H1 (cell line): ENCODE data around the gene ARHGAP42. TPM values are rescaled to one million over a fixed set of nuclear protein-coding genes. Genes with fewer than 3 reads are reported as not detected.

Experiments used
- CTCF ChIA-PET: fragments of 300-600 bp; sonication (Branson Sonifier 250); formaldehyde crosslinking; loops from one replicate; lab custom pipeline; 2021; ENCODE audit not compliant: partially characterized antibody; lab: Charles Lee
- POLR2A ChIA-PET: fragments of 300-600 bp; sonication (Branson Sonifier 250); formaldehyde crosslinking; loops from one replicate; lab custom pipeline; 2021; ENCODE audit warnings: inconsistent platforms; ENCODE audit not compliant: partially characterized antibody; lab: Charles Lee
- DNase-seq, 2 experiments: peaks; one replicate each; pipeline versions ENCODE4 v3.0.0 to v3.0.0-alpha.2; 2010 to 2022; ENCODE audit warnings: low spot score in 2 of 2, low read depth in 1 of 2, mixed read lengths in 1 of 2
- FAIRE-seq: peaks from 2 replicates; lab custom pipeline; 2011; peaks lifted over from hg19 to GRCh38; lab: Jason Lieb, UNC
- H2AFZ ChIP-seq: 2 replicates; pipeline ENCODE4 v1.8.1; 2012; ENCODE audit warnings: low read length, inconsistent platforms
- H2AK5ac ChIP-seq: 2 replicates; pipeline ENCODE4 v1.6.1; 2013; ENCODE audit warnings: low read depth, low read length
- H2BK120ac ChIP-seq: replicated peaks from 2 replicates; pipeline ENCODE3; 2013; ENCODE audit warnings: low read depth, low read length, inconsistent platforms
- H2BK12ac ChIP-seq: 2 replicates; pipeline ENCODE4 v1.6.1; 2013; ENCODE audit warnings: low read depth, low read length
- H2BK15ac ChIP-seq: 2 replicates; pipeline ENCODE4 v1.6.1; 2013; ENCODE audit warnings: low read length
- H2BK20ac ChIP-seq: 2 replicates; pipeline ENCODE4 v1.6.1; 2013; ENCODE audit warnings: low read length
- H2BK5ac ChIP-seq: 2 replicates; pipeline ENCODE4 v1.6.1; 2013; ENCODE audit warnings: low read depth, low read length
- H3K14ac ChIP-seq: 2 replicates; pipeline ENCODE4 v1.6.1; 2013; ENCODE audit warnings: inconsistent platforms; ENCODE audit not compliant: insufficient read length
- H3K18ac ChIP-seq: 2 replicates; pipeline ENCODE4 v1.6.1; 2013; ENCODE audit warnings: low read length; ENCODE audit errors: extremely low read depth
- H3K23ac ChIP-seq: 2 replicates; pipeline ENCODE4 v1.6.1; 2013; ENCODE audit warnings: inconsistent platforms; ENCODE audit not compliant: insufficient read length
- H3K23me2 ChIP-seq: 2 replicates; pipeline ENCODE4 v1.6.1; 2013; ENCODE audit warnings: low read depth, low read length
- H3K27ac ChIP-seq: 2 replicates; pipeline ENCODE4 v1.6.1; 2011; ENCODE audit warnings: low read depth, low read length, inconsistent platforms
- H3K27me3 ChIP-seq, 4 experiments: replicated peaks in 1 of 4; 1 replicate in 1 of 4; 2 replicates in 3 of 4; pipeline versions ENCODE4 v1.6.1 to v1.8.1; 2011 to 2013; ENCODE audit warnings: low read length in 3 of 4, mild to moderate bottlenecking in 3 of 4, inconsistent platforms in 2 of 4, mixed read lengths in 2 of 4, moderate library complexity in 1 of 4; ENCODE audit not compliant: control insufficient read depth in 3 of 4, insufficient read depth in 3 of 4; ENCODE audit errors: extremely low read depth in 1 of 4
- H3K36me3 ChIP-seq, 4 experiments: 2 replicates each; pipeline versions ENCODE4 v1.6.1 to v1.8.1; 2011 to 2013; ENCODE audit warnings: mild to moderate bottlenecking in 4 of 4, low read length in 3 of 4, moderate library complexity in 2 of 4, control low read depth in 1 of 4, inconsistent platforms in 1 of 4; ENCODE audit not compliant: insufficient read depth in 4 of 4, control insufficient read depth in 2 of 4
- H3K4ac ChIP-seq: replicated peaks from 2 replicates; pipeline ENCODE3; 2013; ENCODE audit warnings: low read length, low read depth, mixed read lengths, inconsistent platforms; ENCODE audit not compliant: insufficient read length
- H3K4me1 ChIP-seq, 4 experiments: replicated peaks in 1 of 4; 1 replicate in 1 of 4; 2 replicates in 3 of 4; pipeline versions ENCODE4 v1.6.1 to v1.8.1; 2011 to 2013; ENCODE audit warnings: low read length in 3 of 4, inconsistent platforms in 2 of 4, mixed read lengths in 1 of 4; ENCODE audit not compliant: insufficient read depth in 4 of 4, control insufficient read depth in 3 of 4
- H3K4me2 ChIP-seq, 2 experiments: 2 replicates each; pipeline versions ENCODE4 v1.6.1 to v1.8.1; 2011 to 2013; ENCODE audit warnings: low read depth in 2 of 2, low read length in 2 of 2, control low read depth in 1 of 2, inconsistent platforms in 1 of 2, mild to moderate bottlenecking in 1 of 2; ENCODE audit not compliant: insufficient read depth in 1 of 2
- H3K4me3 ChIP-seq, 4 experiments: fragments of 200-600, 300-600 bp in 1 of 4; sonication (generic), shearing (Covaris generic), sonication (Bioruptor Twin) in 1 of 4; 2 replicates each; pipeline versions ENCODE4 v1.5.1 to v1.8.1; 2011 to 2016; ENCODE audit warnings: low read length in 4 of 4, low read depth in 3 of 4, control low read depth in 2 of 4, inconsistent platforms in 2 of 4, mild to moderate bottlenecking in 2 of 4, mixed read lengths in 1 of 4, moderate library complexity in 1 of 4; ENCODE audit not compliant: insufficient read depth in 2 of 4; ENCODE audit errors: extremely low read depth in 1 of 4
- H3K56ac ChIP-seq: replicated peaks from 2 replicates; pipeline ENCODE3; 2013; ENCODE audit warnings: low read depth, mild to moderate bottlenecking, mixed read lengths, low read length, inconsistent platforms; ENCODE audit not compliant: insufficient read length
- H3K79me1 ChIP-seq: 2 replicates; pipeline ENCODE4 v1.6.1; 2013; ENCODE audit warnings: low read depth, low read length, control low read depth
- H3K79me2 ChIP-seq, 2 experiments: 2 replicates each; pipeline versions ENCODE4 v1.6.1 to v1.8.1; 2012 to 2013; ENCODE audit warnings: low read length in 2 of 2, mild to moderate bottlenecking in 2 of 2, inconsistent platforms in 1 of 2; ENCODE audit not compliant: insufficient read depth in 2 of 2, control insufficient read depth in 1 of 2
- H3K9ac ChIP-seq, 4 experiments: replicated peaks in 1 of 4; 1 replicate in 1 of 4; 2 replicates in 3 of 4; pipeline versions ENCODE4 v1.6.1 to v1.8.1; 2011 to 2013; ENCODE audit warnings: low read depth in 3 of 4, low read length in 3 of 4, control low read depth in 2 of 4, mild to moderate bottlenecking in 2 of 4, moderate library complexity in 2 of 4, inconsistent platforms in 1 of 4; ENCODE audit errors: extremely low read depth in 1 of 4
- H3K9me3 ChIP-seq, 2 experiments: 2 replicates each; pipeline versions ENCODE4 v1.6.1 to v1.8.1; 2012 to 2013; ENCODE audit warnings: mild to moderate bottlenecking in 2 of 2, moderate library complexity in 2 of 2, control low read depth in 1 of 2, inconsistent platforms in 1 of 2, low read depth in 1 of 2, low read length in 1 of 2, mixed read lengths in 1 of 2; ENCODE audit not compliant: insufficient read depth in 2 of 2
- H4K20me1 ChIP-seq, 2 experiments: replicated peaks in 1 of 2; 2 replicates each; pipeline versions ENCODE3 to v1.8.1; 2011 to 2013; ENCODE audit warnings: inconsistent platforms in 2 of 2, low read length in 2 of 2, mild to moderate bottlenecking in 1 of 2; ENCODE audit not compliant: insufficient read depth in 2 of 2, control insufficient read depth in 1 of 2
- H4K5ac ChIP-seq: 2 replicates; pipeline ENCODE4 v1.6.1; 2013; ENCODE audit warnings: low read length, low read depth, mixed read lengths, inconsistent platforms; ENCODE audit not compliant: insufficient read length
- H4K8ac ChIP-seq: 2 replicates; pipeline ENCODE4 v1.8.0; 2013; ENCODE audit warnings: mild to moderate bottlenecking, moderate library complexity, low read length, inconsistent platforms; ENCODE audit not compliant: insufficient read depth; ENCODE audit errors: extremely low read depth
- H4K91ac ChIP-seq: replicated peaks from 2 replicates; pipeline ENCODE3; 2013; ENCODE audit warnings: low read length, mixed read lengths, inconsistent platforms; ENCODE audit not compliant: insufficient read length
- ASH2L ChIP-seq: fragments of 200-600, 300-600 bp; sonication (generic); IDR thresholded peaks from one replicate; pipeline ENCODE4 v1.7.1; 2017; ENCODE audit warnings: low read length
- JUND ChIP-seq: IDR thresholded peaks from 2 replicates; pipeline ENCODE4 v1.6.1; 2011; ENCODE audit warnings: mild to moderate bottlenecking, improper control_type of control experiment, low read length
- KDM1A ChIP-seq: fragments of 200-600, 300-600 bp; sonication (generic); IDR thresholded peaks from 2 replicates; pipeline ENCODE4 v1.7.1; 2016; ENCODE audit warnings: mild to moderate bottlenecking, low read length, borderline replicate concordance
- RAD21 ChIP-seq, 2 experiments: IDR thresholded peaks in 1 of 2; conservative IDR thresholded peaks in 1 of 2; 2 replicates each; pipeline ENCODE4 v1.6.1; 2011; ENCODE audit warnings: low read depth in 2 of 2, low read length in 2 of 2, improper control_type of control experiment in 1 of 2, inconsistent platforms in 1 of 2, mild to moderate bottlenecking in 1 of 2, moderate library complexity in 1 of 2
- SIN3A ChIP-seq, 2 experiments: IDR thresholded peaks in 1 of 2; conservative IDR thresholded peaks in 1 of 2; 2 replicates each; pipeline ENCODE4 v1.6.1; 2011 to 2012; ENCODE audit warnings: low read length in 2 of 2, improper control_type of control experiment in 1 of 2, low read depth in 1 of 2, mild to moderate bottlenecking in 1 of 2
- WGBS, 2 experiments: shearing (Covaris generic) in 1 of 2; methylation state at CpG; one replicate each; pipeline versions ENCODE4 v1.1.6 to v1.1.7; 2013 to 2015; ENCODE audit warnings: low lambda C conversion rate in 2 of 2, mixed read lengths in 2 of 2, inconsistent platforms in 1 of 2, low coverage in 1 of 2, missing lambda C conversion rate in 1 of 2; ENCODE audit not compliant: insufficient replicate concordance in 2 of 2, insufficient coverage in 1 of 2, insufficient read length in 1 of 2; ENCODE audit errors: extremely low coverage in 1 of 2, missing lambda C conversion rate in 1 of 2; 5-methylcytosine and 5-hydroxymethylcytosine counted together
- polyA plus RNA-seq, 7 experiments: library from polyadenylated mRNA; depleted of rRNA in 3 of 7; stranded (reverse) in 5 of 7; unstranded in 2 of 7; fragments of >200 nt in 5 of 7; fragments of 200-250 nt in 2 of 7; gene quantifications; 1 replicate in 5 of 7; 2 replicates in 1 of 7; 4 replicates in 1 of 7; pipeline versions ENCODE4 v1.2.1 to v1.2.3, GENCODE V29; 2011 to 2013; ENCODE audit warnings: missing spikeins in 2 of 7, mixed read lengths in 2 of 7
- total RNA-seq: library from RNA; stranded (reverse); fragmentation: NEBNext Ultra II Directional; extraction: Animal tissue kit (Norgen Biotek cat#: 25700); gene quantifications from 2 replicates; pipeline ENCODE4 v1.2.1, GENCODE V29; 2021
- TF ChIP-seq, protein P1 (sequence below): IDR thresholded peaks from 2 replicates; pipeline ENCODE4 v1.6.1; 2012; ENCODE audit warnings: low read length, inconsistent platforms

ARHGAP42 gene
- total and polyA plus RNA-seq, 2 of the 8 experiments (the other 6 are each of a cell fraction or from before 2014, with no cell fraction given), result 22.2 to 33.5 TPM

DNA sequence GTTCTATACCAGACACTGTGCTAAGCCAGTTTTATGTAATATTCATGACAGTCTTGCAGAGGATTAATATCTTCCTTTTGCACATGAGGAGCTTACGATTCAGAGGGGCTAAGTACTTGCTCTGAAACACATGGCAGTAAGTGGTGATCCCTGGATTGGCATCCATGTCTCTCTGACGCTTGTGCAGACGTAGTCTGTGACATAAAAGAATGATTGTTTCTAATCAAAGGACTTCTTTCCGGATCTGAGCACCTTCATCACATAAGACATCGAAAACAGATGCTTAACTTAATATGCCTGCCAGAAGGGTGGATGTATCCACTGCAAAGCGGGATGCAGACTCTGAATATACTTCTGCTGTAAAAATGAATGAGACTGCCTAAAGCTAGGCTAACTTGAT, 74.8 kb downstream of the ARHGAP42 start:
- Histone ChIP-seq H3K14ac (no peak overlapping the region), H3K4ac (no peak overlapping the region), H3K4me1 (peaks cover 0 to 5% (median under 1%) of the 10 kb centered on the region in 4 experiments; a peak in 2 of 7 replicates), H3K56ac (no peak overlapping the region), H3K18ac (no peak overlapping the region), H3K79me1 (no peaks in the 10 kb centered on the region; the same call in 1 of the 2 replicates), H3K23ac (no peak overlapping the region), H3K9me3 (no peaks in the 10 kb centered on the region), H3K9ac (no peak overlapping the region), H2BK12ac (no peak overlapping the region), H3K79me2 (peaks cover 3 to 58% of the 10 kb centered on the region in 2 experiments; a peak in 2 of 4 replicates), H2BK15ac (no peak overlapping the region), H4K5ac (no peak overlapping the region), H4K8ac (no peak overlapping the region), H2AFZ (no peak overlapping the region), H4K91ac (no peak overlapping the region), H3K36me3 (no peaks in the 10 kb centered on the region), H2AK5ac (no peak overlapping the region), H3K4me2 (no peak overlapping the region), H3K23me2 (no peaks in the 10 kb centered on the region; the same call in 1 of the 2 replicates), H3K4me3 (no peak overlapping the region), H3K27me3 (no peaks in the 10 kb centered on the region), H3K27ac (no peak overlapping the region), H2BK120ac (no peak overlapping the region), H4K20me1 (no peaks in the 10 kb centered on the region), H2BK5ac (no peak overlapping the region), H2BK20ac (no peak overlapping the region)
- POLR2A ChIA-PET, result interaction anchor here (0.9 kb wide), 1 partner anchor 81 kb away, joined by 3 read pairs; no protein-coding TSS in a partner anchor
- DNase-seq (no peak), FAIRE-seq (no peak)
- WGBS, 2 experiments, result 90% methylated on average over 6 of the region's 6 CpGs; no CpG with 5 or more reads in 1 of the 2 experiments
- CTCF ChIA-PET, result no interaction called here
- TF ChIP-seq, protein P1, sequence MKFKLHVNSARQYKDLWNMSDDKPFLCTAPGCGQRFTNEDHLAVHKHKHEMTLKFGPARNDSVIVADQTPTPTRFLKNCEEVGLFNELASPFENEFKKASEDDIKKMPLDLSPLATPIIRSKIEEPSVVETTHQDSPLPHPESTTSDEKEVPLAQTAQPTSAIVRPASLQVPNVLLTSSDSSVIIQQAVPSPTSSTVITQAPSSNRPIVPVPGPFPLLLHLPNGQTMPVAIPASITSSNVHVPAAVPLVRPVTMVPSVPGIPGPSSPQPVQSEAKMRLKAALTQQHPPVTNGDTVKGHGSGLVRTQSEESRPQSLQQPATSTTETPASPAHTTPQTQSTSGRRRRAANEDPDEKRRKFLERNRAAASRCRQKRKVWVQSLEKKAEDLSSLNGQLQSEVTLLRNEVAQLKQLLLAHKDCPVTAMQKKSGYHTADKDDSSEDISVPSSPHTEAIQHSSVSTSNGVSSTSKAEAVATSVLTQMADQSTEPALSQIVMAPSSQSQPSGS, result no peak
- TF ChIP-seq KDM1A (no peak), ASH2L (no peak), SIN3A (conservative IDR thresholded peaks at IDR 0.05 in 1 of 2, IDR thresholded peaks at IDR 0.05 in 1 of 2; ENCODE audit: low read depth in 1 of 2, low read length in 2 of 2) (no peak), JUND (no peak), RAD21 (IDR thresholded peaks at IDR 0.05 in 1 of 2, conservative IDR thresholded peaks at IDR 0.05 in 1 of 2; ENCODE audit: low read depth in 2 of 2, low read length in 2 of 2) (no peak)
